Gastroesophageal sphincter (tissue), 4 donors: ENCODE measurements around the gene AREG. TPM values are rescaled to one million over a fixed set of nuclear protein-coding genes. Genes with fewer than 3 reads are reported as not detected.

Source experiments
- ATAC-seq: fragments of 150-250 bp; one replicate; pipeline ENCODE4 v1.9.1; 2016; ENCODE audit warnings: mild to moderate bottlenecking, moderate library complexity
- H3K27ac ChIP-seq, 4 donors: fragments of 200-600 bp; sonication (generic) in 3 of 4; 1 replicate in 3 of 4; 2 replicates in 1 of 4; pipeline ENCODE4 v1.5.1; 2016 to 2019
- H3K27me3 ChIP-seq: fragments of 200-600 bp; sonication (generic); one replicate; pipeline ENCODE4 v1.5.1; 2019
- H3K36me3 ChIP-seq, 2 donors: fragments of 200-600 bp; sonication (generic); one replicate each; pipeline ENCODE4 v1.5.1; 2019; ENCODE audit warnings: control low read depth in 1 of 2
- H3K4me1 ChIP-seq, 3 donors: fragments of 200-600 bp; sonication (generic); 1 replicate in 2 of 3; 2 replicates in 1 of 3; pipeline ENCODE4 v1.5.1; 2016 to 2019; ENCODE audit warnings: control low read depth in 2 of 3
- H3K4me3 ChIP-seq, 2 donors: fragments of 200-600 bp; sonication (generic); one replicate each; pipeline ENCODE4 v1.5.1; 2019; ENCODE audit warnings: mild to moderate bottlenecking in 1 of 2, moderate library complexity in 1 of 2
- H3K9me3 ChIP-seq, 3 donors: fragments of 200-600 bp; sonication (generic); one replicate each; pipeline ENCODE4 v1.5.1; 2017 to 2019; ENCODE audit warnings: control low read depth in 2 of 3
- CTCF ChIP-seq, 4 experiments: fragments of 200-600 bp in 2 of 4; fragments of 450-650 bp in 2 of 4; sonication (generic) in 1 of 4; IDR thresholded peaks; one replicate each; pipeline ENCODE4 v1.5.1; 2017 to 2019; ENCODE audit warnings: antibody characterized with exemption in 4 of 4, mild to moderate bottlenecking in 2 of 4, moderate library complexity in 2 of 4
- EP300 ChIP-seq: sonication (generic); formaldehyde crosslinking; IDR thresholded peaks from one replicate; pipeline ENCODE4 v1.6.1; 2017; ENCODE audit warnings: antibody characterized with exemption, mild to moderate bottlenecking
- POLR2A ChIP-seq, 2 donors: fragments of 450-650 bp; IDR thresholded peaks; one replicate each; pipeline ENCODE4 v1.6.1; 2017; ENCODE audit warnings: antibody characterized with exemption in 2 of 2, mild to moderate bottlenecking in 2 of 2, moderate library complexity in 1 of 2
- POLR2AphosphoS5 ChIP-seq: sonication (generic); formaldehyde crosslinking; IDR thresholded peaks from one replicate; pipeline ENCODE4 v1.6.1; 2017; ENCODE audit warnings: antibody characterized with exemption
- WGBS, 2 donors: methylation state at CpG; one replicate each; pipeline ENCODE4 v1.1.5; 2018; ENCODE audit warnings: low coverage in 1 of 2; 5-methylcytosine and 5-hydroxymethylcytosine counted together
- total RNA-seq, 4 donors: library from RNA; depleted of rRNA; stranded (reverse); fragments of >200 nt; gene quantifications; one replicate each; pipeline ENCODE4 v1.1.0, GENCODE V29; 2016

The AREG gene
- total RNA-seq, 4 donors from 2014 or later: 2.2 to 7.3 (median 3.4) TPM

DNA sequence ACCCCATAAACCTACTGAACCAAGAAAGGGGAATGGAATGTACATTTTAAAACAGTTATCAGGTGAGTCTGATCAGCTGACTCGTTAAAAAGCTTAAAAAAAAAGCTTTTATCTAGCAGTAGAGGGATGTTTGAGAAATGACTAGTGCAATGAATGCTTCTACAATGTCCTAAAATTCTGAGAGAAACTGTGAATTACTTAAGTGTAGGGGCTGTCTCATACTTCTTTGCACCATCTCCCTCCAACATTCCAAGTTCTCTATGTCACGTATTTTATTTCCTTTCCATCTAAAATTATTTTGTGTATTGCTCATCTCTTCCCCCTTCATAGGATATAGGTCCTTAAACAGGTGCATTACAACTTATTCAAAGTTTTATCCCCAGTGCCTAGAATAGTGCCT lies 11.9 kb upstream of the AREG start:
- Histone ChIP-seq H3K4me1 (no peaks in the 10 kb centered on the region), H3K27ac (no peak overlapping the region), H3K36me3 (no peaks in the 10 kb centered on the region), H3K9me3 (no peaks in the 10 kb centered on the region), H3K4me3 (no peak overlapping the region), H3K27me3 (no peaks in the 10 kb centered on the region)
- TF ChIP-seq POLR2A (IDR thresholded peaks at IDR 0.05) (no peak), POLR2AphosphoS5 (no peak), CTCF (IDR thresholded peaks at IDR 0.05) (no peak), EP300 (no peak)
- WGBS, 2 donors: 73 to 92% methylated on average over 2 of the region's 2 CpGs
- ATAC-seq: no peak

GRCh38 chr4:74433541-74434172 lies 11.3 kb upstream of the AREG start:
- 83 to 89% methylated on average over 2 to 4 of the region's 7 CpGs for WGBS, 2 donors

GRCh38 chr4:74435296-74435695 lies 9.6 kb upstream of the AREG start:
- TF ChIP-seq POLR2AphosphoS5 (no peak), POLR2A (IDR thresholded peaks at IDR 0.05) (no peak), EP300 (no peak), CTCF (IDR thresholded peaks at IDR 0.05) (no peak)
- ATAC-seq: no peak
- Histone ChIP-seq H3K27me3 (no peaks in the 10 kb centered on the region), H3K4me3 (no peak overlapping the region), H3K9me3 (no peaks in the 10 kb centered on the region), H3K27ac (no peak overlapping the region), H3K36me3 (no peaks in the 10 kb centered on the region), H3K4me1 (no peaks in the 10 kb centered on the region)
- 86 to 91% methylated on average over 1 of the region's 1 CpG for WGBS, 2 donors

More at GRCh38 chr4:74433541-74434172, 11.3 kb upstream of the AREG start:
- Histone ChIP-seq H3K9me3 (no peaks in the 10 kb centered on the region), H3K36me3 (no peaks in the 10 kb centered on the region), H3K27ac (no peak overlapping the region), H3K27me3 (no peaks in the 10 kb centered on the region), H3K4me3 (no peak overlapping the region), H3K4me1 (no peaks in the 10 kb centered on the region)
- no peak for ATAC-seq
- TF ChIP-seq POLR2A (IDR thresholded peaks at IDR 0.05) (no peak), POLR2AphosphoS5 (no peak)

- H3K27ac ChIP-seq: no peak overlapping the region
- ATAC-seq: no peak
Measured at GRCh38 chr4:74437866-74438265, 7.1 kb upstream of the AREG start.

GRCh38 chr4:74438661-74439060 lies 6.3 kb upstream of the AREG start:
- no peak overlapping the region for H3K27ac ChIP-seq
- WGBS, 2 donors: 90% methylated on average over 1 of the region's 1 CpG; no CpG with 5 or more reads in 1 of the 2 donors
- no peak for ATAC-seq
- TF ChIP-seq CTCF (IDR thresholded peaks at IDR 0.05) (no peak), POLR2A (IDR thresholded peaks at IDR 0.05) (no peak), POLR2AphosphoS5 (no peak), EP300 (no peak)
- H3K4me3 ChIP-seq: no peak overlapping the region
- H3K27me3 ChIP-seq: no peaks in the 10 kb centered on the region
- H3K9me3 ChIP-seq: no peaks in the 10 kb centered on the region
- no peaks in the 10 kb centered on the region for H3K36me3 ChIP-seq
- no peaks in the 10 kb centered on the region for H3K4me1 ChIP-seq

More at GRCh38 chr4:74437866-74438265, 7.1 kb upstream of the AREG start:
- no peaks in the 10 kb centered on the region for H3K9me3 ChIP-seq
- H3K4me1 ChIP-seq: no peaks in the 10 kb centered on the region
- H3K27me3 ChIP-seq: no peaks in the 10 kb centered on the region
- WGBS, 2 donors: 80 to 92% methylated on average over 1 to 3 of the region's 3 CpGs
- no peak for TF ChIP-seq CTCF (IDR thresholded peaks at IDR 0.05)
- no peak for TF ChIP-seq POLR2AphosphoS5
- TF ChIP-seq POLR2A (IDR thresholded peaks at IDR 0.05): no peak
- TF ChIP-seq EP300: no peak
- no peak overlapping the region for H3K4me3 ChIP-seq
- H3K36me3 ChIP-seq: no peaks in the 10 kb centered on the region
